ENCODE results near the gene USP48. TPM values are rescaled to one million over a fixed set of nuclear protein-coding genes. Genes with fewer than 3 reads are reported as not detected.

USP48 gene
- total and polyA plus RNA-seq, 2 of the 4 experiments (the other 2 are of a cell fraction): 24.7 to 25.0 TPM

GRCh38 chr1:21724098-21724497 is 58.9 kb downstream of the USP48 start:
- H3K4me2 ChIP-seq (ENCODE audit: low read depth, low read length): no peak overlapping the region
- no peaks in the 10 kb centered on the region for H4K20me1 ChIP-seq (ENCODE audit: insufficient read depth, low read length)
- H3K18ac ChIP-seq (ENCODE audit: low read depth, low read length): no peak overlapping the region
- no peak overlapping the region for H2BK20ac ChIP-seq (ENCODE audit: low read depth, low read length)
- H4K8ac ChIP-seq (ENCODE audit: low read depth in 2 of 2, low read length in 2 of 2): no peak overlapping the region
- dilution Hi-C loops (cut with HindIII; ENCODE audit: low sequenced_read_pairs, unreplicated experiment) (no loop called here), in situ Hi-C loops (cut with MboI; ENCODE audit: low sequenced_read_pairs) (loop anchor here (25.0 kb wide), 1 partner anchor 238 kb away; no protein-coding TSS in a partner anchor), intact Hi-C loops (cut with micrococcal nuclease) (no loop called here)
- ATAC-seq (ENCODE audit: low read depth) (no peak), DNase-seq (no peak)
- no peak overlapping the region for H2AK9ac ChIP-seq (replicated peaks; ENCODE audit: low read depth, low read length, poor library complexity)
- H3K4ac ChIP-seq (ENCODE audit: low read depth, low read length): no peak overlapping the region
- H3K27ac ChIP-seq (ENCODE audit: insufficient read depth, low read length): no peak overlapping the region
- no peaks in the 10 kb centered on the region for H3K9me3 ChIP-seq (ENCODE audit: control insufficient read depth, insufficient read depth, low read length)
- 100% methylated on average over 1 of the region's 4 CpGs; no CpG with 5 or more reads in 1 of the 2 experiments for WGBS, 2 experiments (ENCODE audit: extremely low coverage in 2 of 2, insufficient read length in 1 of 2)
- no peak overlapping the region for H3K23ac ChIP-seq (ENCODE audit: low read depth, low read length)
- peaks cover 2% of the 10 kb centered on the region; the same call in 1 of the 2 replicates for H3K4me1 ChIP-seq (ENCODE audit: control insufficient read depth, insufficient read depth, low read length)
- no peaks in the 10 kb centered on the region for H3K27me3 ChIP-seq (ENCODE audit: control insufficient read depth, insufficient read depth, low read length)
- H2AFZ ChIP-seq (replicated peaks; ENCODE audit: low read length, poor library complexity): no peak overlapping the region
- BruUV-seq (replicated peaks): no TSS peak
- H3K79me1 ChIP-seq (ENCODE audit: low read depth in 1 of 2, low read length in 2 of 2): peaks cover 5 to 26% of the 10 kb centered on the region in 2 experiments; a peak in 3 of 4 replicates
- POLR2A ChIA-PET (ENCODE audit: unreplicated experiment): no interaction called here
- TF ChIP-seq, protein P1, sequence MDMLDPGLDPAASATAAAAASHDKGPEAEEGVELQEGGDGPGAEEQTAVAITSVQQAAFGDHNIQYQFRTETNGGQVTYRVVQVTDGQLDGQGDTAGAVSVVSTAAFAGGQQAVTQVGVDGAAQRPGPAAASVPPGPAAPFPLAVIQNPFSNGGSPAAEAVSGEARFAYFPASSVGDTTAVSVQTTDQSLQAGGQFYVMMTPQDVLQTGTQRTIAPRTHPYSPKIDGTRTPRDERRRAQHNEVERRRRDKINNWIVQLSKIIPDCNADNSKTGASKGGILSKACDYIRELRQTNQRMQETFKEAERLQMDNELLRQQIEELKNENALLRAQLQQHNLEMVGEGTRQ (IDR thresholded peaks at IDR 0.05; ENCODE audit: low read depth, low read length): no peak
- TF ChIP-seq POLR2A (IDR thresholded peaks at IDR 0.05; ENCODE audit: low read depth, low read length) (no peak), MAFK (IDR thresholded peaks at IDR 0.05; ENCODE audit: low read depth, low read length) (peak; percentile 34; the same call in 1 of the 2 replicates)
- TF ChIP-seq, protein P2, sequence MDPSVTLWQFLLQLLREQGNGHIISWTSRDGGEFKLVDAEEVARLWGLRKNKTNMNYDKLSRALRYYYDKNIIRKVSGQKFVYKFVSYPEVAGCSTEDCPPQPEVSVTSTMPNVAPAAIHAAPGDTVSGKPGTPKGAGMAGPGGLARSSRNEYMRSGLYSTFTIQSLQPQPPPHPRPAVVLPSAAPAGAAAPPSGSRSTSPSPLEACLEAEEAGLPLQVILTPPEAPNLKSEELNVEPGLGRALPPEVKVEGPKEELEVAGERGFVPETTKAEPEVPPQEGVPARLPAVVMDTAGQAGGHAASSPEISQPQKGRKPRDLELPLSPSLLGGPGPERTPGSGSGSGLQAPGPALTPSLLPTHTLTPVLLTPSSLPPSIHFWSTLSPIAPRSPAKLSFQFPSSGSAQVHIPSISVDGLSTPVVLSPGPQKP (IDR thresholded peaks at IDR 0.05; ENCODE audit: borderline replicate concordance, low read depth, low read length): no peak
- no peak overlapping the region for H3K9ac ChIP-seq (ENCODE audit: low read depth, low read length)
- no peak overlapping the region for H2BK5ac ChIP-seq (ENCODE audit: low read depth, low read length, poor library complexity, severe bottlenecking)
- peaks cover 3% of the 10 kb centered on the region; the same call in 1 of the 2 replicates for H3K9me1 ChIP-seq (ENCODE audit: insufficient read depth, low read length)
- H2AK5ac ChIP-seq (ENCODE audit: low read depth, low read length): no peak overlapping the region
- CTCF ChIA-PET: no interaction called here
- no peak overlapping the region for H2BK120ac ChIP-seq (ENCODE audit: low read depth, low read length)
- H3K14ac ChIP-seq (replicated peaks; ENCODE audit: low read depth, low read length): no peak overlapping the region
- no peak overlapping the region for H2BK15ac ChIP-seq (ENCODE audit: low read depth, low read length)
- H4K91ac ChIP-seq (ENCODE audit: insufficient read depth, low read depth, low read length): no peak overlapping the region
- H3K36me3 ChIP-seq (ENCODE audit: control insufficient read depth, insufficient read depth, low read length): peaks cover 35% of the 10 kb centered on the region
- H4K5ac ChIP-seq (ENCODE audit: low read depth, low read length): no peak overlapping the region
- H3K4me3 ChIP-seq (ENCODE audit: insufficient read depth, low read depth, low read length): no peak overlapping the region
- no peak overlapping the region for H3K56ac ChIP-seq (ENCODE audit: extremely low read depth, insufficient read depth, low read length)

All from IMR-90 (cell line).